Measurements from ENCODE around the gene TSLP.

GRCh38 chr5:111028865-111029264 is 42.6 kb upstream of the TSLP start:
- TF ChIP-seq EZH2 (optimal IDR thresholded peaks at IDR 0.05; ENCODE audit: low read depth, low read length), result no peak
- no peak for TF ChIP-seq CTCF (IDR thresholded peaks at IDR 0.05; ENCODE audit: low read length)
- no peak for TF ChIP-seq EZH2phosphoT487 (IDR thresholded peaks at IDR 0.05; ENCODE audit: low read length)

All from MM.1S (cell line).